HG02973 (cell line): ENCODE results near the gene ATXN3L.
"Not testable (repeated sequence)": the region's sequence is repeated elsewhere in the genome, so short reads cannot be mapped to it uniquely, and the experiment has no call there.

Experiments
- ATAC-seq: cut with Tn5 transposase; IDR thresholded peaks from one replicate; pipeline ENCODE4 v1.9.1; 2021; ENCODE audit warnings: moderate library complexity; ENCODE audit not compliant: unreplicated experiment

Gene ATXN3L

DNA sequence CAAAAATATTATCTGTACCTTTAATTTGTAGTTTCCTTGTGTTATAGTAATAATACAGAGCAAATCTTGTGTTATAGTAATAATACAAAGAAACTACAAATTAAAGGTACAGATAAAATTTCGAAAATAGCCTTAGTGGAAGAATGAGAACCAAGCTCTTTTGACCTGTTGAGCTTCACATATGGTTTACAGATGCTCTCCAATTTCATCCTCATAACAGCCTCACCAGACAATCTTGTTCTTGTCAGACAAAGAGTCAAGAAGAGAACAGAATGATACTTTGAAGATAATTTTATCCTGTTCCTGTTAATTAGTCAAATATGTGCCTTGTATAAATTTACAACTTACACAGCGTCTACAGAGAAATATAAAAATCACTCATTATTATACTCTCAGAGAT, 12.8 kb downstream of the ATXN3L start:
- ATAC-seq, result no peak

GRCh38 chrX:13305108-13305507, 14.7 kb downstream of the ATXN3L start:
- no peak for ATAC-seq

GRCh38 chrX:13304052-13304451, 15.8 kb downstream of the ATXN3L start:
- ATAC-seq, result no peak

- not testable (repeated sequence) for ATAC-seq
Measured at GRCh38 chrX:13303248-13303647, 16.6 kb downstream of the ATXN3L start.

GRCh38 chrX:13298836-13299235, 21.0 kb downstream of the ATXN3L start:
- ATAC-seq, result no peak

DNA sequence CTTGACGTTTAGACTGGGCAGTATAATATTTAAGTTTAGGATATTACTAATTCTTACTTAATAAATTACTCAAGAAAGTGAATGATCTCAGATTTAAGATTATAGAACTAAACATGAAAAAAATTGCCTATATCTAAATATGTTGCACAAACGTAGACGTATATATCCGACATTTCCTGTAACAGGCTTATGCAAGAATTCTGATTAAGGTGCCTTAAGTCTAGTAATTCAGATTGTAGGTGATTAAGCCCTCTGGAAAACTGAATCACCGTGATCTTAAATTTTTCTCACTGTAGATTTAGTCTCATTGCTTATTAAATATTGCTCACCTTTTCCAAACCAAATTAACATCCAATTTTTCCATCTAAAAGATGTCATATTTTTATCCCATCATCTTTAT, 24.0 kb downstream of the ATXN3L start:
- no peak for ATAC-seq

- no peak for ATAC-seq
Measured at GRCh38 chrX:13293700-13294099, 26.2 kb downstream of the ATXN3L start.

- no peak for ATAC-seq
Measured at GRCh38 chrX:13290891-13291614, 28.8 kb downstream of the ATXN3L start.

GRCh38 chrX:13288671-13289070, 31.2 kb downstream of the ATXN3L start:
- no peak for ATAC-seq

DNA sequence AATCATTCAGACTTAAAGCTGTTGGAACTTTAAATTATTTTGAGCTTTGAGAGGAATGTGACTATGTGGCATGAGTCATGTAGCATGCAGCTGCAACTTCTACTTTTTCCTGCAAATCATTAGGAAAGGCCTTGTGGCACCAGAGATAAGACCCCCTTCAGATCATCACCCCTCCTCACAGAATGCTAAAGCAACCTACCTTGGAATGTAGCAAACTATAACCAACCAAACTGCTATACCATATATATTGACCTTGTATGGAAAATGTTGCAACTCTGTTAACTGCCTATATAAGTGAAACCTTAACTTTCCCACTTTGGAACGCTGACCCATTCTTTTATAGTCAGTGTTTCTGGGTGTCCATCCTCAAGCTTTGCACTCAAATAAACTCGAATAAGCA, 32.0 kb downstream of the ATXN3L start:
- ATAC-seq, result no peak

DNA sequence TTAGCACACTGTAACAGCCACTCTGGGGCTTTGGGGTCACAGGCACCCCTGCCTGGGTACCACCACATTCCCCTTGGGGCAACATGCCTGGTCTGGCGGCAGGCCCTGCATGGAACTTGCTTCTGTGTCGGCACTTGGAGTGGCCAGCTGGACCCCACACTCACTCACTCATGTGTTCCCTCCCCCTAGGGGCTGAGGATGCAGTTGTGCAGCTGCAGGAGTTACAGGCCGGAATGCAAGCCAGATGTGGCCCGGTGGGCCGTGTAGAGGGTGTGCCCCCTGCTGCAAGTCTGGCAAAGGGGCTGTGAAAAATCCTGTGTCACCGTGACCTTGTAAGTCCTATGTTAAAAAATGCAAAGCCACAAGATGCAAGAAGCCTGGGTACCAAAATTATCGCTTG, 34.2 kb downstream of the ATXN3L start:
- ATAC-seq, result no peak

DNA sequence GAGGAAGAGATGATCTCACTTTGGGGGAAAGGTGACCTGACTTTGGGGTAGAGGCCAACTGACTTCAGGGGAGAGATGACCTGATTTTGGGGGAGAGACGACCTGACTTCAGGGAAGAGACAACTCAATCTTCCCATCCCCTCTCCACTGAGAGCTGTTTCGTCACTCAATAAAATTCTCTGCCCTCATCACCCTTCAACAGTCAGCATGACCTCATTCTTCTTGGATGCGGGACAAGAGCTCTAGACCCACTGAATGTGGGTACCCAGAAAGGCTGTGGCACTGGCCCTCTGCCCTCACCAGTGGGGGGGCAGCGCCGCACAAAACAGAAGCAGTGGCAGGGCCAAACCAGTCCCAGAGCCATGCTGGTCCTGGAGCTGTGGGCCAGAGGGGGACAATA, 34.6 kb downstream of the ATXN3L start:
- no peak for ATAC-seq

GRCh38 chrX:13284570-13284969, 35.3 kb downstream of the ATXN3L start:
- ATAC-seq, result no peak

- ATAC-seq, result no peak
Measured at GRCh38 chrX:13283950-13284546, 35.8 kb downstream of the ATXN3L start.

GRCh38 chrX:13283512-13283911, 36.3 kb downstream of the ATXN3L start:
- no peak for ATAC-seq

DNA sequence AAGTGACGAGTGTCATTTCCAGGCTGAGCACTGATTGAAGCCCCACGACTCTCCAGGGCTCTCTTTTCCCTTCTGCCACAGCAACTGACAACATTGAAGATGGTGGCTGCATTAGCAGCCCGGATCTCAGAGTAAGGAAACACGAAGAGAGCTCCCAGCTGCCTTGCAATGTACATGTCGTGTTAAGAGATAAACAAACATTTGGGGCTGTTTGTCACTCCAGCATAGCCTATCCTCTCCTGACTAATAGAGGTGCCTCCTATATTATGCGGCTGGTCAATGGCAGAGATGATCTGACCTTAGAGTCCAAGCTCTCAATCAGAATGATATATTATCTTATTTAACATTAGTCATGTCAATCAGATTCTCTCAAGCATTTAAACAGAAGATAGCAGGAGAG, 38.6 kb downstream of the ATXN3L start:
- no peak for ATAC-seq

- no peak for ATAC-seq
Measured at GRCh38 chrX:13279279-13280018, 40.4 kb downstream of the ATXN3L start.

DNA sequence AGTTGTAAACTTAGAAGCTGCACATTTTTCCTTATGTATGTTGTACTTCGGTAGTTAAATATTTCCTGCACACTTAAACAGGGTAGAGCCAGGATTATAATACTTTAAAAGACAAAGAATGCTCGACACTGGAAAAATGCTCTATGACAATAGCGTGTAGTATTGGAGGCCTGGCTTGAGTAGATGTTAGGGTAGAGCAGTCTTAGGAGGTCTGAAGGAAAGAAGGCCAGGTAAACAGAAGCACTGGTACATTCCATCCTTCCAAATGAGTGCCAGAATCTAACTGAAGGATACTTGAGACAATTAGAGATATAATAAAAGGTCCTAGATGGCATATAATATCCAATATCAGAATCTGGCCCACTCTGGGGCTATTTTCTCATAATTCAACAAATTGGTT, 42.3 kb downstream of the ATXN3L start:
- ATAC-seq, result no peak

DNA sequence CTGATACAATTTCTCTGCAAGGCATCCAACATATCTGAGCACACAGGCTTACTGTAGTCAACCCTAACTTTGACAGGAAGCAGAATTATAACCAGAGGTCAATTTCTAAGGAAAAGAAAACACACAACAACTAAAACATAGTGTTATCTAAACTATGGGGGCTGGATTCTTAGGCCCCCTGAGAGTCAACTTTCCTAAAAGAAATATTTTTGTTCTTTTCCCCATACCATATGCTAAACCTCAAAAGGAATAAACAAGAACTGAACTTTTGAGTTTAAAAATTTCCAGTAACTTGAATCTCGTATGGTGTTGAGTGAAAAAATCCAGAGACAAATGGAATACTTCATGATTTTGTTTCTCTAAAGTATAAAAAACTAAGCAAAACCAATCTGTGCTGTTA, 42.9 kb downstream of the ATXN3L start:
- ATAC-seq, result no peak

- ATAC-seq, result no peak
Measured at GRCh38 chrX:13275031-13275430, 44.8 kb downstream of the ATXN3L start.

GRCh38 chrX:13272426-13272825, 47.4 kb downstream of the ATXN3L start:
- no peak for ATAC-seq

DNA sequence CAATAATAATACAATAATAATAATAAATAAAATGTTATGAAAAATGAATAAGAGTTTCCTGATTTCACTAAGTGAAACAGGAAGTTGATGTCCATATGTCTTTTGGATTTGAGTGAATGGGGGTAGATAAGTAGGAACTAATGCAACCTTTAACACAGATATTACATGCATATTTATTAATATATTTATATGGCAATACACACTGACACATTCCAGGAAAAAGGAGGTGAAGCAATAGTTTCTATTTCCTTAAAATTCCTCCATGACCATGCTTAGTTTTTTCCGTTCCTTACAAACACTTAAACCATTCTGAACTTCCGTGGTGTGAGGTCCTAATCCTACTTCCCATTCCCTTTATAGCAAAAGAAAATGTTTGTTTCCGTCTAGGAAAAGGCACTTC, 48.3 kb downstream of the ATXN3L start:
- ATAC-seq, result no peak
